Panc1 (cell line): ENCODE results near the gene C9orf78.

ENCODE experiments used
- CTCF ChIP-seq: fragments of 450-650 bp; IDR thresholded peaks from 2 replicates; pipeline ENCODE4 v1.5.1; 2017; ENCODE audit warnings: mild to moderate bottlenecking
- POLR2AphosphoS5 ChIP-seq: IDR thresholded peaks from 2 replicates; pipeline ENCODE4 v1.6.1; 2012; ENCODE audit warnings: mild to moderate bottlenecking, low read depth, low read length, moderate library complexity
- REST ChIP-seq, 2 experiments: IDR thresholded peaks; 2 replicates each; pipeline ENCODE4 v1.6.1; 2011 to 2012; ENCODE audit warnings: low read depth in 2 of 2, control low read depth in 1 of 2, low read length in 1 of 2, mild to moderate bottlenecking in 1 of 2, moderate library complexity in 1 of 2; ENCODE audit not compliant: insufficient read depth in 1 of 2

DNA sequence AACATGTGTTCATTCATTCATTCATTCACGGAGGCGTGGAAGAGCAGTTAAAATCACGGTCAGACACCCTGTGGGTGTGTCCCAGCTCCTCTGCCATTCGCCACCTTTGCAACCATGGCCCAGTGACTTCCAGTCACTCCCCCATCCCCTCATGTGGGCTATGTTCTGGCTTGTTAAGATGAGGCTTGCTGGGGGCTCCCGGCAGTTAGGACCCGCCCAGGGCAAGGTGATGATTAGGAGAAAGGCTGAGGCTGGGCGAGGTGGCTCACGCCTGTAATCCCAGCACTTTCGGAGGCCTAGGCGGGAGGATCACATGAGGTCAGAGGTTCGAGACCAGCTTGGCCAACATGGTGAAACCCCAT, 57.3 kb downstream of the C9orf78 start:
- no peak for TF ChIP-seq CTCF
- no peak for TF ChIP-seq POLR2AphosphoS5
- TF ChIP-seq REST (IDR thresholded peaks at IDR 0.05; ENCODE audit: insufficient read depth in 1 of 2, low read depth in 2 of 2, low read length in 1 of 2): no peak
